ENCODE measurements around the gene CCT2. TPM values are rescaled to one million over a fixed set of nuclear protein-coding genes. Genes with fewer than 3 reads are reported as not detected.
A peak's percentile ranks its signal among the peaks of the same experiment; 100 is the strongest.

The CCT2 gene
- total and polyA plus RNA-seq, 9 of the 15 experiments (the other 6 are each of a cell fraction or from before 2014, with no cell fraction given): 341 to 738 (median 490) TPM

GRCh38 chr12:69623970-69624369 lies 38.7 kb downstream of the CCT2 start (continued):
- TF ChIP-seq PREB (CRISPR knock-in tag; IDR thresholded peaks at IDR 0.05) (no peak), PYGO2 (tag; IDR thresholded peaks at IDR 0.05) (peak; percentile 14; the same call in 1 of the 2 replicates), TCF3 (CRISPR knock-in tag; IDR thresholded peaks at IDR 0.05) (peak; percentile 100), MTA1 (IDR thresholded peaks at IDR 0.05; ENCODE audit: borderline replicate concordance) (peak; percentile 77; the same call in 1 of the 2 replicates), ZNF318 (IDR thresholded peaks at IDR 0.05; ENCODE audit: borderline replicate concordance in 1 of 2, low read depth in 1 of 2) (peak in 1 of 2 experiments; percentile 84; a peak in 2 of 4 replicates), NCOA2 (IDR thresholded peaks at IDR 0.05; ENCODE audit: partially characterized antibody in 2 of 2) (peak; percentile 44 to 80), ZFX (CRISPR knock-in tag; IDR thresholded peaks at IDR 0.05) (peak; percentile 65), PHB2 (IDR thresholded peaks at IDR 0.05; ENCODE audit: low read depth) (peak; percentile 98), NFIC (IDR thresholded peaks at IDR 0.05) (peak; percentile 100), E2F6 (IDR thresholded peaks at IDR 0.05; ENCODE audit: borderline replicate concordance in 1 of 2, extremely low read depth in 1 of 2, insufficient read depth in 1 of 2, insufficient read length in 1 of 2, low read depth in 1 of 2, low read length in 1 of 2, poor library complexity in 1 of 2, severe bottlenecking in 1 of 2) (peak; percentile 36 to 39), MCM3 (IDR thresholded peaks at IDR 0.05) (no peak), ZNF609 (CRISPR knock-in tag; IDR thresholded peaks at IDR 0.05; ENCODE audit: borderline replicate concordance) (peak; percentile 94; the same call in 1 of the 2 replicates)
